Neural cell (in vitro differentiated cells): ENCODE data around the gene LHPP. TPM values are rescaled to one million over a fixed set of nuclear protein-coding genes. Genes with fewer than 3 reads are reported as not detected.

Source experiments
- H2AFZ ChIP-seq: fragments of 200-600, 300-800 bp; sonication (generic), shearing (Covaris generic); 2 replicates; pipeline ENCODE4 v1.6.0; 2014; ENCODE audit warnings: low read depth, mild to moderate bottlenecking, antibody characterized with exemption, low read length, moderate library complexity
- H3F3A ChIP-seq: fragments of 200-600 bp; shearing (Covaris generic); 2 replicates; pipeline ENCODE4 v1.6.1; 2016; ENCODE audit warnings: mild to moderate bottlenecking, moderate library complexity, mixed read lengths, antibody characterized with exemption, low read length; ENCODE audit not compliant: insufficient read depth, poor library complexity, severe bottlenecking
- H3K27ac ChIP-seq: fragments of 200-600, 300-800 bp; sonication (generic), shearing (Covaris generic); 2 replicates; pipeline ENCODE4 v1.5.1; 2014; ENCODE audit warnings: mild to moderate bottlenecking, low read length, moderate library complexity
- H3K27me3 ChIP-seq: fragments of 300-800, 200-600 bp; sonication (generic), shearing (Covaris generic); 2 replicates; pipeline ENCODE4 v1.6.0; 2014; ENCODE audit warnings: mild to moderate bottlenecking, low read depth, low read length, moderate library complexity; ENCODE audit not compliant: insufficient read depth
- H3K36me3 ChIP-seq: fragments of 300-800, 200-600 bp; sonication (generic), shearing (Covaris generic); 2 replicates; pipeline ENCODE4 v1.5.1; 2014; ENCODE audit warnings: mild to moderate bottlenecking, antibody characterized with exemption, low read length, moderate library complexity; ENCODE audit not compliant: insufficient read depth
- H3K4me2 ChIP-seq: fragments of 300-800, 200-600 bp; sonication (generic), shearing (Covaris generic); 2 replicates; pipeline ENCODE4 v1.6.0; 2014; ENCODE audit warnings: mild to moderate bottlenecking, low read length
- H3K4me3 ChIP-seq: fragments of 300-800, 200-600 bp; sonication (generic), shearing (Covaris generic); 2 replicates; pipeline ENCODE4 v1.5.1; 2014; ENCODE audit warnings: mild to moderate bottlenecking, low read length, moderate library complexity
- H3K79me2 ChIP-seq: fragments of 200-600 bp; shearing (Covaris generic); replicated peaks from 2 replicates; pipeline ENCODE4 v1.6.0; 2014; ENCODE audit warnings: mild to moderate bottlenecking, low read length, moderate library complexity; ENCODE audit not compliant: insufficient read depth
- H3K9ac ChIP-seq: fragments of 300-800, 200-600 bp; sonication (generic), shearing (Covaris generic); 2 replicates; pipeline ENCODE4 v1.6.1; 2016; ENCODE audit warnings: mild to moderate bottlenecking, low read length, mixed read lengths
- H3K9me2 ChIP-seq: fragments of 200-600 bp; shearing (Covaris generic); 2 replicates; pipeline ENCODE4 v1.6.1; 2016; ENCODE audit warnings: mild to moderate bottlenecking, low read length, mixed read lengths; ENCODE audit not compliant: insufficient read depth
- H3K9me3 ChIP-seq: fragments of 200-600, 300-800 bp; sonication (generic), shearing (Covaris generic); 2 replicates; pipeline ENCODE4 v1.6.1; 2016; ENCODE audit warnings: mild to moderate bottlenecking, mixed run types, low read length, moderate library complexity, mixed read lengths
- H4K20me1 ChIP-seq: fragments of 200-600 bp; shearing (Covaris generic); 2 replicates; pipeline ENCODE4 v1.6.1; 2016; ENCODE audit warnings: mild to moderate bottlenecking, mixed run types; ENCODE audit not compliant: insufficient read depth
- CTCF ChIP-seq: fragments of 450-650 bp; IDR thresholded peaks from 2 replicates; pipeline ENCODE4 v1.5.1; 2014; ENCODE audit warnings: antibody characterized with exemption, mild to moderate bottlenecking, moderate library complexity; ENCODE audit not compliant: poor library complexity, severe bottlenecking
- EP300 ChIP-seq: fragments of 450-650 bp; conservative IDR thresholded peaks from 2 replicates; pipeline ENCODE4 v1.6.1; 2014; ENCODE audit warnings: antibody characterized with exemption, mild to moderate bottlenecking, moderate library complexity; ENCODE audit not compliant: poor library complexity, severe bottlenecking
- EZH2 ChIP-seq: fragments of 200-600, 300-800 bp; shearing (Covaris generic), sonication (generic); IDR thresholded peaks from 2 replicates; pipeline ENCODE4 v1.6.1; 2014; ENCODE audit warnings: antibody characterized with exemption, low read length, borderline replicate concordance, mild to moderate bottlenecking; ENCODE audit not compliant: insufficient read depth, poor library complexity, severe bottlenecking
- MXI1 ChIP-seq: fragments of 450-650 bp; conservative IDR thresholded peaks from 2 replicates; pipeline ENCODE4 v1.6.1; 2014; ENCODE audit warnings: antibody characterized with exemption, mild to moderate bottlenecking; ENCODE audit not compliant: poor library complexity, severe bottlenecking
- POLR2AphosphoS5 ChIP-seq: IDR thresholded peaks from 2 replicates; pipeline ENCODE4 v1.6.1; 2012
- RAD21 ChIP-seq: fragments of 450-650 bp; conservative IDR thresholded peaks from 2 replicates; pipeline ENCODE4 v1.6.1; 2014; ENCODE audit warnings: antibody characterized with exemption, mild to moderate bottlenecking, moderate library complexity
- REST ChIP-seq: IDR thresholded peaks from 2 replicates; pipeline ENCODE4 v1.6.1; 2012; ENCODE audit warnings: borderline replicate concordance
- SMC3 ChIP-seq: fragments of 450-650 bp; conservative IDR thresholded peaks from 2 replicates; pipeline ENCODE4 v1.6.1; 2014; ENCODE audit warnings: antibody characterized with exemption, mild to moderate bottlenecking, moderate library complexity; ENCODE audit not compliant: poor library complexity
- TAF1 ChIP-seq: IDR thresholded peaks from 2 replicates; pipeline ENCODE4 v1.6.1; 2012; ENCODE audit warnings: low read depth
- polyA plus RNA-seq: library from polyadenylated mRNA; depleted of rRNA; stranded (reverse); fragments of >200 nt; gene quantifications from 2 replicates; pipeline ENCODE4 v1.2.3, GENCODE V29; 2014

The LHPP gene
- polyA plus RNA-seq, 1 donor from 2014 or later, result 16.0 TPM

DNA sequence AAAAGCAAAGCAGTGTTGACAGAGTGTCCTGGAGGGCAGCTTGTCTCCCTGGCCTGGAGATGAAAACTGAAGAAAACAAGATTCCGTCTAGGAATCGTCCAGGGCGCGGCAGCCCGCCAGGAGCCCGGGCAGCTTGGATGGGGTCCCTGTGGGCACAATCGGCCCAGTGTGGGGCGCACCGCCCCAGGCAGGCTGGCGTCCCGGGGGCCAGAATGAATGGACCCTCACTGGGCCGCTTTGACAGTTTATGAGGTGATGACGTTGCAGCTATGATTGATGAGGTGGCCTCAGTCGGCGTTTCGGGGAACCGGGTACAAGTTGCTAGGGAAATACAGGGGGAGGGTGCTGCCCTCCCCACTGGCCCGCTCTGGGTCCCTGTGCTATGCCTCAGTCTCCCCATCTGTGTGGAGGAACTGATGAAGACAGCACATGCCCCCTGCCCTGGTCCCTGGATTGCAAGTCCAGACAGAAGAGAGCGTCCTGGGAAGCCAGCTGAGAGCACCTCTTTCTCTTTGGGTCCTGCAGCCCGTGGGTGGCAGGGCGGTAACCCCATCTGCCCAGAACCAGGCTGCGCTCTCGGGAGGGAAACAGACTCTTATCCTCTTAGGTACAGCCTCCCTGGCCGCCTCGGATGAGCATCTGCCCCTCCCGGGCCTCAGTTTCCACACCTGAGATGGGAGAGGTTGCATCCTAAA lies 131.3 kb downstream of the LHPP start:
- Histone ChIP-seq H4K20me1 (no peaks in the 10 kb centered on the region), H3K27ac (no peak overlapping the region), H2AFZ (no peak overlapping the region), H3K4me2 (no peak overlapping the region), H3K27me3 (no peaks in the 10 kb centered on the region), H3F3A (no peaks in the 10 kb centered on the region), H3K9me3 (peaks cover 8% of the 10 kb centered on the region), H3K4me3 (no peak overlapping the region), H3K9me2 (no peaks in the 10 kb centered on the region), H3K9ac (no peak overlapping the region), H3K79me2 (no peaks in the 10 kb centered on the region), H3K36me3 (no peaks in the 10 kb centered on the region)
- TF ChIP-seq EP300 (no peak), SMC3 (no peak), RAD21 (no peak), CTCF (no peak), POLR2AphosphoS5 (no peak), TAF1 (no peak), EZH2 (no peak), MXI1 (no peak), REST (no peak)

GRCh38 chr10:124593431-124593985 lies 131.9 kb downstream of the LHPP start:
- Histone ChIP-seq H3K9me3 (peaks cover 8% of the 10 kb centered on the region), H3K4me2 (no peak overlapping the region), H3K27ac (no peak overlapping the region), H3K9ac (no peak overlapping the region), H3K9me2 (no peaks in the 10 kb centered on the region), H4K20me1 (no peaks in the 10 kb centered on the region), H3K4me3 (no peak overlapping the region), H2AFZ (no peak overlapping the region), H3F3A (no peaks in the 10 kb centered on the region), H3K27me3 (no peaks in the 10 kb centered on the region), H3K36me3 (no peaks in the 10 kb centered on the region), H3K79me2 (no peaks in the 10 kb centered on the region)
- TF ChIP-seq CTCF, result no peak
- TF ChIP-seq RAD21, result no peak
- TF ChIP-seq SMC3, result no peak
- TF ChIP-seq TAF1, result no peak
- TF ChIP-seq REST, result no peak
- no peak for TF ChIP-seq POLR2AphosphoS5
- no peak for TF ChIP-seq EP300
- TF ChIP-seq MXI1, result no peak
- TF ChIP-seq EZH2, result no peak
